KMS-11 (cell line): ENCODE data around the gene AGAP1.

Experiments used
- H2AFZ ChIP-seq: fragments of 200-600 bp; sonication (generic); 2 replicates; pipeline ENCODE4 v1.6.1; 2016; ENCODE audit warnings: antibody characterized with exemption, mixed run types, low read depth
- H3K27ac ChIP-seq: fragments of 200-600 bp; sonication (generic); 2 replicates; pipeline ENCODE4 v1.6.1; 2016; ENCODE audit warnings: mild to moderate bottlenecking, mixed run types
- H3K27me3 ChIP-seq: fragments of 200-600 bp; sonication (generic); 2 replicates; pipeline ENCODE4 v1.6.1; 2017; ENCODE audit warnings: mild to moderate bottlenecking, low read depth, mixed run types, moderate library complexity; ENCODE audit not compliant: insufficient read depth
- H3K36me3 ChIP-seq: fragments of 200-600 bp; sonication (generic); 2 replicates; pipeline ENCODE4 v1.6.1; 2017; ENCODE audit warnings: mild to moderate bottlenecking, mixed run types; ENCODE audit not compliant: insufficient read depth
- H3K4me1 ChIP-seq: fragments of 200-600 bp; sonication (generic); 2 replicates; pipeline ENCODE4 v1.6.1; 2016; ENCODE audit warnings: mild to moderate bottlenecking, low read depth, mixed run types; ENCODE audit not compliant: poor library complexity, severe bottlenecking
- H3K4me2 ChIP-seq: fragments of 200-600 bp; sonication (generic); 2 replicates; pipeline ENCODE4 v1.7.0; 2016; ENCODE audit warnings: mild to moderate bottlenecking, mixed run types
- H3K4me3 ChIP-seq: fragments of 200-600 bp; sonication (generic); IDR thresholded peaks from 2 replicates; pipeline ENCODE4 v1.6.1; 2017; ENCODE audit warnings: low read depth, low read length, mixed read lengths; ENCODE audit not compliant: insufficient read depth
- H3K79me2 ChIP-seq: fragments of 200-600 bp; sonication (generic); 2 replicates; pipeline ENCODE4 v1.6.1; 2016; ENCODE audit warnings: low read depth, mixed run types; ENCODE audit not compliant: insufficient read depth
- H3K9ac ChIP-seq: fragments of 200-600 bp; sonication (generic); 2 replicates; pipeline ENCODE4 v1.6.1; 2016; ENCODE audit warnings: mild to moderate bottlenecking, mixed run types
- H4K20me1 ChIP-seq: fragments of 200-600 bp; sonication (generic); 2 replicates; pipeline ENCODE4 v1.6.1; 2016; ENCODE audit warnings: mild to moderate bottlenecking, mixed run types; ENCODE audit not compliant: insufficient read depth
- CTCF ChIP-seq: fragments of 200-600 bp; sonication (generic); conservative IDR thresholded peaks from 2 replicates; pipeline ENCODE4 v1.6.1; 2017; ENCODE audit warnings: low read depth, mild to moderate bottlenecking, antibody characterized with exemption, low read length, moderate library complexity, mixed read lengths

Gene AGAP1

GRCh38 chr2:235485362-235485761, 8.5 kb upstream of the AGAP1 start:
- Histone ChIP-seq H3K36me3 (no peaks in the 10 kb centered on the region), H3K9ac (no peak overlapping the region), H3K27ac (no peak overlapping the region), H4K20me1 (no peaks in the 10 kb centered on the region), H2AFZ (no peak overlapping the region), H3K4me1 (peaks cover 14% of the 10 kb centered on the region), H3K4me2 (no peak overlapping the region), H3K79me2 (no peaks in the 10 kb centered on the region), H3K4me3 (no peak overlapping the region), H3K27me3 (no peaks in the 10 kb centered on the region)
- no peak for TF ChIP-seq CTCF

GRCh38 chr2:235486729-235487128, 7.1 kb upstream of the AGAP1 start:
- H3K27ac ChIP-seq, result no peak overlapping the region
- H3K36me3 ChIP-seq, result no peaks in the 10 kb centered on the region
- H3K27me3 ChIP-seq, result no peaks in the 10 kb centered on the region
- no peak overlapping the region for H2AFZ ChIP-seq
- H3K79me2 ChIP-seq, result no peaks in the 10 kb centered on the region
- peaks cover 4% of the 10 kb centered on the region for H3K4me1 ChIP-seq
- no peak for TF ChIP-seq CTCF
- no peak overlapping the region for H3K9ac ChIP-seq
- H3K4me3 ChIP-seq, result no peak overlapping the region
- no peaks in the 10 kb centered on the region for H4K20me1 ChIP-seq
- no peak overlapping the region for H3K4me2 ChIP-seq

GRCh38 chr2:235489897-235490296, 3.9 kb upstream of the AGAP1 start:
- no peak for TF ChIP-seq CTCF

GRCh38 chr2:235492850-235493344, 946 bp upstream of the AGAP1 start:
- H3K4me3 ChIP-seq, result no peak overlapping the region

More at GRCh38 chr2:235489897-235490296, 3.9 kb upstream of the AGAP1 start:
- Histone ChIP-seq H3K27me3 (no peaks in the 10 kb centered on the region), H4K20me1 (no peaks in the 10 kb centered on the region), H3K79me2 (peaks cover 3% of the 10 kb centered on the region; the same call in 1 of the 2 replicates), H3K4me3 (no peak overlapping the region), H3K4me1 (no peaks in the 10 kb centered on the region), H3K27ac (no peak overlapping the region), H2AFZ (no peak overlapping the region), H3K9ac (no peak overlapping the region), H3K4me2 (no peak overlapping the region), H3K36me3 (no peaks in the 10 kb centered on the region)

More at GRCh38 chr2:235492850-235493344, 946 bp upstream of the AGAP1 start:
- Histone ChIP-seq H2AFZ (no peak overlapping the region), H3K79me2 (peaks cover 33% of the 10 kb centered on the region), H3K4me1 (peaks cover 23% of the 10 kb centered on the region), H3K27ac (no peak overlapping the region), H3K36me3 (no peaks in the 10 kb centered on the region), H3K9ac (no peak overlapping the region), H3K4me2 (no peak overlapping the region), H4K20me1 (no peaks in the 10 kb centered on the region), H3K27me3 (no peaks in the 10 kb centered on the region)
- TF ChIP-seq CTCF, result no peak
